CD14-positive monocyte (primary cell): ENCODE measurements around the gene NR2C2. TPM values are rescaled to one million over a fixed set of nuclear protein-coding genes. Genes with fewer than 3 reads are reported as not detected.

Experiments
- DNase-seq, 3 donors: peaks; one replicate each; pipeline ENCODE4 v3.0.0-alpha.2; 2011 to 2022
- H2AFZ ChIP-seq: 2 replicates; pipeline ENCODE4 v1.6.0; 2012; ENCODE audit warnings: mild to moderate bottlenecking, low read depth, low read length, inconsistent platforms; ENCODE audit not compliant: insufficient read depth, poor library complexity, severe bottlenecking
- H3K27ac ChIP-seq, 2 donors: 1 replicate in 1 of 2; 2 replicates in 1 of 2; pipeline ENCODE4 v1.5.1; 2012 to 2013; ENCODE audit warnings: low read length in 2 of 2, control low read depth in 1 of 2, inconsistent platforms in 1 of 2, low read depth in 1 of 2, mild to moderate bottlenecking in 1 of 2
- H3K27me3 ChIP-seq, 2 donors: one replicate each; pipeline versions ENCODE4 v1.6.0 to v1.6.1; 2011 to 2013; ENCODE audit warnings: low read length in 2 of 2; ENCODE audit not compliant: control insufficient read depth in 2 of 2, insufficient read depth in 2 of 2
- H3K36me3 ChIP-seq, 2 donors: replicated peaks in 1 of 2; 1 replicate in 1 of 2; 2 replicates in 1 of 2; pipeline versions ENCODE4 v1.5.1 to v1.6.1; 2012 to 2013; ENCODE audit warnings: low read length in 2 of 2, control low read depth in 1 of 2, inconsistent platforms in 1 of 2, mild to moderate bottlenecking in 1 of 2; ENCODE audit not compliant: insufficient read depth in 2 of 2, control insufficient read depth in 1 of 2
- H3K4me1 ChIP-seq, 2 donors: 1 replicate in 1 of 2; 2 replicates in 1 of 2; pipeline versions ENCODE4 v1.5.1 to v1.6.1; 2012 to 2013; ENCODE audit warnings: low read length in 2 of 2, control low read depth in 1 of 2, inconsistent platforms in 1 of 2, mild to moderate bottlenecking in 1 of 2, moderate library complexity in 1 of 2; ENCODE audit not compliant: insufficient read depth in 2 of 2, control insufficient read depth in 1 of 2
- H3K4me2 ChIP-seq: replicated peaks from 2 replicates; pipeline ENCODE3; 2012; ENCODE audit warnings: low read length, moderate library complexity, mild to moderate bottlenecking; ENCODE audit not compliant: poor library complexity, severe bottlenecking; ENCODE audit errors: extremely low read depth
- H3K4me3 ChIP-seq, 3 experiments: fragments of 200-600 bp in 1 of 3; sonication (generic) in 1 of 3; replicated peaks in 1 of 3; 1 replicate in 2 of 3; 2 replicates in 1 of 3; pipeline ENCODE4 v1.5.1; 2011 to 2013; ENCODE audit warnings: low read length in 3 of 3, mild to moderate bottlenecking in 3 of 3, control low read depth in 2 of 3, low read depth in 2 of 3, inconsistent platforms in 1 of 3, moderate library complexity in 1 of 3
- H3K79me2 ChIP-seq: 2 replicates; pipeline ENCODE4 v1.6.0; 2012; ENCODE audit warnings: mild to moderate bottlenecking, control low read depth, inconsistent platforms, low read length, moderate library complexity; ENCODE audit not compliant: insufficient read depth
- H3K9ac ChIP-seq: 2 replicates; pipeline ENCODE4 v1.6.0; 2017; ENCODE audit warnings: low read length, mild to moderate bottlenecking; ENCODE audit not compliant: insufficient read depth, poor library complexity, severe bottlenecking
- H3K9me3 ChIP-seq, 2 donors: replicated peaks in 1 of 2; 1 replicate in 1 of 2; 2 replicates in 1 of 2; pipeline versions ENCODE4 v1.5.1 to v1.6.1; 2012 to 2013; ENCODE audit warnings: low read length in 2 of 2, control low read depth in 1 of 2; ENCODE audit not compliant: control insufficient read depth in 1 of 2, insufficient read depth in 1 of 2
- H4K20me1 ChIP-seq: 2 replicates; pipeline ENCODE4 v1.6.0; 2012; ENCODE audit warnings: mild to moderate bottlenecking, low read length, control low read depth, moderate library complexity; ENCODE audit not compliant: insufficient read depth
- H3K27ac Mint-ChIP-seq, 7 donors: one replicate each; pipeline ENCODE4 v1.8.0; 2020; ENCODE audit warnings: mild to moderate bottlenecking in 7 of 7, mixed read lengths in 7 of 7, moderate library complexity in 6 of 7, inconsistent platforms in 2 of 7
- H3K27me3 Mint-ChIP-seq, 3 donors: one replicate each; pipeline ENCODE4 v1.8.0; 2021 to 2022; ENCODE audit warnings: low read depth in 3 of 3, mild to moderate bottlenecking in 3 of 3, mixed read lengths in 3 of 3, moderate library complexity in 3 of 3, inconsistent platforms in 1 of 3
- H3K36me3 Mint-ChIP-seq, 2 donors: one replicate each; pipeline ENCODE4 v1.8.0; 2020; ENCODE audit warnings: mixed read lengths in 2 of 2, inconsistent platforms in 1 of 2, mild to moderate bottlenecking in 1 of 2
- H3K4me1 Mint-ChIP-seq: one replicate; pipeline ENCODE4 v1.8.0; 2020; ENCODE audit warnings: mild to moderate bottlenecking, mixed read lengths
- H3K4me3 Mint-ChIP-seq, 2 donors: one replicate each; pipeline ENCODE4 v1.8.0; 2020; ENCODE audit warnings: mild to moderate bottlenecking in 2 of 2, mixed read lengths in 2 of 2, moderate library complexity in 1 of 2
- H3K9me3 Mint-ChIP-seq, 7 donors: one replicate each; pipeline ENCODE4 v1.8.0; 2020 to 2022; ENCODE audit warnings: mixed read lengths in 7 of 7, mild to moderate bottlenecking in 6 of 7, moderate library complexity in 6 of 7, inconsistent platforms in 2 of 7
- CTCF ChIP-seq: fragments of 200-600 bp; IDR thresholded peaks from one replicate; pipeline ENCODE4 v1.8.0; 2022; ENCODE audit warnings: antibody characterized with exemption, mild to moderate bottlenecking
- WGBS: methylation state at CpG from one replicate; pipeline ENCODE4 v1.1.5; 2013; ENCODE audit warnings: missing lambda C conversion rate; ENCODE audit not compliant: insufficient coverage; 5-methylcytosine and 5-hydroxymethylcytosine counted together
- intact Hi-C, 2 donors: fragments of 100-400 bp; cut with micrococcal nuclease; formaldehyde crosslinking; loops; one replicate each; pipeline versions ENCODE4 v1.15.0 to v1.15.1; 2023
- polyA plus RNA-seq, 3 donors: library from polyadenylated mRNA; depleted of rRNA in 1 of 3; unstranded in 2 of 3; stranded (reverse) in 1 of 3; fragments of 300-500 nt in 2 of 3; fragments of >200 nt in 1 of 3; fragmentation: Illumina TruSeq in 2 of 3; gene quantifications; 1 replicate in 2 of 3; 2 replicates in 1 of 3; pipeline ENCODE4 v1.2.3, GENCODE V29; 2012 to 2021

NR2C2 gene
- polyA plus RNA-seq, 3 donors, result 3.4 to 24.9 (median 3.8) TPM

- peaks cover 0 to 1% (median 0%) of the 10 kb centered on the region in 3 donors for H3K27me3 Mint-ChIP-seq
- Histone ChIP-seq H3K36me3 (peaks cover 97 to 100% of the 10 kb centered on the region in 2 donors), H3K4me3 (no peak overlapping the region), H3K79me2 (peaks cover 5% of the 10 kb centered on the region), H2AFZ (no peak overlapping the region), H3K9me3 (no peaks in the 10 kb centered on the region), H3K9ac (no peak overlapping the region), H3K27ac (no peak overlapping the region), H3K4me2 (no peak overlapping the region), H3K4me1 (no peaks in the 10 kb centered on the region), H3K27me3 (no peaks in the 10 kb centered on the region), H4K20me1 (peaks cover 15% of the 10 kb centered on the region)
- intact Hi-C loops, result no loop called here
- WGBS, result 100% methylated on average over 1 of the region's 1 CpG
- H3K36me3 Mint-ChIP-seq, result peaks cover 92 to 95% of the 10 kb centered on the region in 2 donors
- no peaks in the 10 kb centered on the region for H3K9me3 Mint-ChIP-seq
- DNase-seq, result no peak
- H3K27ac Mint-ChIP-seq, result peak overlapping the region in 1 of 7 donors; percentile 47
- TF ChIP-seq CTCF, result no peak
- no peak overlapping the region for H3K4me3 Mint-ChIP-seq
- peaks cover 2% of the 10 kb centered on the region for H3K4me1 Mint-ChIP-seq
Observed at GRCh38 chr3:15045667-15046066, 98.3 kb downstream of the NR2C2 start.

- Histone ChIP-seq H3K27me3 (no peaks in the 10 kb centered on the region), H3K79me2 (peaks cover 6% of the 10 kb centered on the region), H3K4me3 (no peak overlapping the region), H3K4me1 (no peaks in the 10 kb centered on the region), H3K9me3 (no peaks in the 10 kb centered on the region), H3K36me3 (peaks cover 82 to 97% of the 10 kb centered on the region in 2 donors), H2AFZ (no peak overlapping the region), H4K20me1 (peaks cover 31% of the 10 kb centered on the region), H3K4me2 (no peak overlapping the region), H3K27ac (no peak overlapping the region), H3K9ac (no peak overlapping the region)
- Mint-ChIP-seq H3K27me3 (no peaks in the 10 kb centered on the region), H3K9me3 (no peaks in the 10 kb centered on the region), H3K4me3 (no peak overlapping the region), H3K27ac (no peak overlapping the region), H3K36me3 (peaks cover 73 to 83% of the 10 kb centered on the region in 2 donors), H3K4me1 (peaks cover 2% of the 10 kb centered on the region)
- intact Hi-C loops, result no loop called here
- 100% methylated on average over 2 of the region's 2 CpGs for WGBS
- TF ChIP-seq CTCF, result no peak
- no peak for DNase-seq
Observed at GRCh38 chr3:15049584-15049983, 102.2 kb downstream of the NR2C2 start.
